ENCODE measurements around the gene WDR90. TPM values are rescaled to one million over a fixed set of nuclear protein-coding genes. Genes with fewer than 3 reads are reported as not detected.

Gene WDR90
- total RNA-seq, 1 experiment from 2014 or later: 68.2 TPM

GRCh38 chr16:686459-687260 lies 37.5 kb downstream of the WDR90 start:
- H3K9ac ChIP-seq (ENCODE audit: extremely low read depth, insufficient read length, low read length): no peak overlapping the region
- H3K23ac ChIP-seq (ENCODE audit: insufficient read length, low read depth, low read length): no peak overlapping the region
- H2BK12ac ChIP-seq (ENCODE audit: insufficient read length, low read depth, low read length): no peak overlapping the region
- Mint-ChIP-seq H3K27ac (no peak overlapping the region), H3K4me3 (0 out of 5 replicates have a peak overlapping the region, but pooled peaks of 1 of the 2 experiments have one; percentile 32), H3K36me3 (ENCODE audit: insufficient read depth in 1 of 3, low read depth in 3 of 3) (peaks cover 10 to 39% (median 37%) of the 10 kb centered on the region in 3 experiments; a peak in 6 of 7 replicates), H3K4me1 (peaks cover 9 to 19% of the 10 kb centered on the region in 2 experiments), H3K9me3 (no peaks in the 10 kb centered on the region; a peak in 1 of 5 replicates), H3K27me3 (ENCODE audit: low read depth) (peaks cover 11% of the 10 kb centered on the region)
- no peaks in the 10 kb centered on the region for H3K79me1 ChIP-seq (ENCODE audit: insufficient read depth, low read depth, low read length, poor library complexity, severe bottlenecking)
- peaks cover 14% of the 10 kb centered on the region for H3K23me2 ChIP-seq (ENCODE audit: insufficient read length, low read depth, low read length, poor library complexity, severe bottlenecking)
- no peak overlapping the region for H3K27ac ChIP-seq (ENCODE audit: insufficient read length, low read depth, low read length)
- H3K56ac ChIP-seq (ENCODE audit: insufficient read length, low read depth, low read length): no peak overlapping the region
- no peak overlapping the region for H2BK5ac ChIP-seq (ENCODE audit: insufficient read length, low read length)
- H4K8ac ChIP-seq (replicated peaks; ENCODE audit: insufficient read length, low read depth, low read length): no peak overlapping the region
- H3K18ac ChIP-seq (ENCODE audit: insufficient read length, low read depth, low read length): no peak overlapping the region
- no peaks in the 10 kb centered on the region for H4K20me1 ChIP-seq (ENCODE audit: control insufficient read depth, insufficient read depth, insufficient read length)
- no peak for DNase-seq
- peaks cover 2% of the 10 kb centered on the region; the same call in 1 of the 2 replicates for H3K79me2 ChIP-seq (ENCODE audit: insufficient read depth, low read length)
- H2BK15ac ChIP-seq (ENCODE audit: low read depth, low read length): no peak overlapping the region
- no CpG with 5 or more reads among the region's 51 CpGs for WGBS (ENCODE audit: extremely low coverage, insufficient read length, low lambda C conversion rate)
- H3K4me2 ChIP-seq (ENCODE audit: insufficient read depth, insufficient read length, low read length): no peak overlapping the region
- H2BK120ac ChIP-seq (ENCODE audit: low read depth, low read length, poor library complexity, severe bottlenecking): no peak overlapping the region
- no peak overlapping the region for H4K5ac ChIP-seq (ENCODE audit: insufficient read length, low read depth, low read length)
- no peak overlapping the region for H4K91ac ChIP-seq (ENCODE audit: insufficient read length, low read depth, low read length)
- H3K4ac ChIP-seq (ENCODE audit: low read depth, low read length): no peak overlapping the region
- H3T11ph ChIP-seq (ENCODE audit: low read length): no peak overlapping the region
- peaks cover 3% of the 10 kb centered on the region; the same call in 1 of the 2 replicates for H3K27me3 ChIP-seq (ENCODE audit: insufficient read depth, low read length)
- no peak overlapping the region for H2BK20ac ChIP-seq (ENCODE audit: low read depth, low read length, poor library complexity, severe bottlenecking)
- no peak overlapping the region for H3K14ac ChIP-seq (ENCODE audit: insufficient read depth, low read length)
- TF ChIP-seq CTCF (conservative IDR thresholded peaks at IDR 0.05): no peak
- no peaks in the 10 kb centered on the region for H3K9me3 ChIP-seq (ENCODE audit: control insufficient read depth, low read depth, low read length)
- no peak overlapping the region for H2AFZ ChIP-seq (ENCODE audit: low read length)
- no peaks in the 10 kb centered on the region for H3K4me1 ChIP-seq (ENCODE audit: insufficient read depth, low read length)
- H2AK5ac ChIP-seq (ENCODE audit: insufficient read length, low read length): no peak overlapping the region
